HEK293T (cell line): ENCODE measurements around the gene VSTM2L.

Experiments
- FOXM1 ChIP-seq: fragments of 450-650 bp; IDR thresholded peaks from 2 replicates; pipeline ENCODE4 v1.6.1; 2017; ENCODE audit warnings: mild to moderate bottlenecking, borderline replicate concordance
- NFRKB ChIP-seq: fragments of 450-650 bp; IDR thresholded peaks from 2 replicates; pipeline ENCODE4 v1.6.1; 2016; ENCODE audit warnings: mild to moderate bottlenecking, moderate library complexity
- SP1 ChIP-seq: fragments of 450-650 bp; IDR thresholded peaks from 2 replicates; pipeline ENCODE4 v1.6.1; 2017
- SUZ12 ChIP-seq: fragments of 450-650 bp; IDR thresholded peaks from 2 replicates; pipeline ENCODE4 v1.6.1; 2016; ENCODE audit warnings: mild to moderate bottlenecking
- TARDBP ChIP-seq: fragments of 450-650 bp; IDR thresholded peaks from 2 replicates; pipeline ENCODE4 v1.6.1; 2016
- TF ChIP-seq, protein P1 (sequence below): fragments of 450-650 bp; IDR thresholded peaks from 2 replicates; pipeline ENCODE4 v1.6.1; 2016

DNA sequence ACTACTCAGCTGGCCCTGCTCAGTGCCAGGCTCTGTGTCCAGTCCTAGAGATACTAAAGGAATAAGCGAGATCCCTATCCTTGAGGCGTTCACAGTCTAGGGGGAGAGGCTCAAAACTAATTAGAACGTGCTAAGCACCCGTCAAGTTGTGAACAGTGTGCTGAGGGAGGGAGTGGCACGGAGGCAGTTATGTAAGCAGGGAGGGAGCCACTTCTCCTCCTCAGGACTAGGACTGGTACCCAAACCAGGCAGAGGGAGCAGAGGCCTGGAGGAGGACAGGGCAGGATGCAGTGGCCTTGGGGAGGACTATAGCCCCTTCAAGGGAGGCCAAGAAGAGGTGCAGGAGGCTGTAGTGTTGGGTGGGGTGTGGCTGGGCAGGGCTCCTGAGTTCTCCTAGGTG, 39.6 kb upstream of the VSTM2L start:
- TF ChIP-seq SP1, result no peak
- no peak for TF ChIP-seq SUZ12
- TF ChIP-seq FOXM1, result no peak
- TF ChIP-seq, protein P1, sequence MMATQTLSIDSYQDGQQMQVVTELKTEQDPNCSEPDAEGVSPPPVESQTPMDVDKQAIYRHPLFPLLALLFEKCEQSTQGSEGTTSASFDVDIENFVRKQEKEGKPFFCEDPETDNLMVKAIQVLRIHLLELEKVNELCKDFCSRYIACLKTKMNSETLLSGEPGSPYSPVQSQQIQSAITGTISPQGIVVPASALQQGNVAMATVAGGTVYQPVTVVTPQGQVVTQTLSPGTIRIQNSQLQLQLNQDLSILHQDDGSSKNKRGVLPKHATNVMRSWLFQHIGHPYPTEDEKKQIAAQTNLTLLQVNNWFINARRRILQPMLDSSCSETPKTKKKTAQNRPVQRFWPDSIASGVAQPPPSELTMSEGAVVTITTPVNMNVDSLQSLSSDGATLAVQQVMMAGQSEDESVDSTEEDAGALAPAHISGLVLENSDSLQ, result no peak
- TF ChIP-seq TARDBP, result no peak
- TF ChIP-seq NFRKB, result no peak
